Activated CD4-positive, alpha-beta T cell treated with anti-CD3 and anti-CD28 coated beads for 24 hours (primary cell): ENCODE measurements around the gene FRG2.
"Not testable (repeated sequence)": the region's sequence is repeated elsewhere in the genome, so short reads cannot be mapped to it uniquely, and the experiment has no call there.

Source experiments
- DNase-seq, 2 donors: peaks; one replicate each; pipeline ENCODE4 v3.0.0-alpha.2; 2020; ENCODE audit warnings: low read depth in 2 of 2

The FRG2 gene

DNA sequence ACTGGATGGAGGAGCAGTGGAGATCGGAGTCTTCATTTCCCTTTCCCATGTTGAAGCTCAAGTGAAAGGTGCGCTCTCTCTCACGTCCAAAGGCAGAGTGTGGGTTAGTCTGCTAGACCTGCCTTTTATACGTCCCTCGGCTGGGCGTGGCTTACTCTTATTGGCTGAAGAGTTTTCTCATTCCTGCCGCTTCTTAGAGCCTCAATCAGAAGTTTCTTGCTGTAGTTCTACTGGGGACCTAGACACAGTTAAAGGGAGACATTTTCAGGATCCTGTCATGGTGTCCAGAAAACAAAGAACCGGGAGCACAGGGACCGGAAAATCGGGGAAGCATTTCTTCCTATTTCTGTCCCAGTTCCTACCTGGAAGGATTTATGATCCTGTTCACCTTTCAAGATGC lies at the start of gene FRG2:
Gene FRG2 (minus strand): TSS at position 101 of the 400 bp plus-strand sequence. CDS start 52 bp downstream, at position 49.
- DNase-seq: not testable (repeated sequence)

- DNase-seq: not testable (repeated sequence)
Measured at GRCh38 chr4:190068351-190068750, 41.3 kb upstream of the FRG2 start.

DNA sequence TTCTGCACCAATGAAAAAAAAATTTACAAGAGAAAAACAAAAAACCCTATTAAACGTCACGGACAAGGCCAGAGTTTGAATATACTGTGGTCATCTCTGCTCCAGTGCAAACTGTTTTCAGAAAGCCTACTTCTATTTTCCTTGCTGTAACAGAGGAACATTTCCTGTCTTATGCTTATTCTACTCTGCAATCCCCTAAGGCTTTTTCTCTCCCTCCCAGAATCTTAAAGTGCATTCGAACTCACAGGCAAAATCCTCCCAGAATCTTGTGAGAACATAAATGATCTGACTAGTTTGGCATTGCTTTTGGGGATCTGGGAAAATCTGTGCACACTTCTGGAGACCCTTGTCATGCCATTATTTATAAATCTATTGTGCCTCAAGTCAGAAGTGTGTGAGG lies 37.7 kb upstream of the FRG2 start:
- DNase-seq: not testable (repeated sequence)

GRCh38 chr4:190064342-190064741 lies 37.3 kb upstream of the FRG2 start, which contains the start of gene DBET:
TSS of gene DBET (plus strand) at chr4:190064502.
- DNase-seq: not testable (repeated sequence)

DNA sequence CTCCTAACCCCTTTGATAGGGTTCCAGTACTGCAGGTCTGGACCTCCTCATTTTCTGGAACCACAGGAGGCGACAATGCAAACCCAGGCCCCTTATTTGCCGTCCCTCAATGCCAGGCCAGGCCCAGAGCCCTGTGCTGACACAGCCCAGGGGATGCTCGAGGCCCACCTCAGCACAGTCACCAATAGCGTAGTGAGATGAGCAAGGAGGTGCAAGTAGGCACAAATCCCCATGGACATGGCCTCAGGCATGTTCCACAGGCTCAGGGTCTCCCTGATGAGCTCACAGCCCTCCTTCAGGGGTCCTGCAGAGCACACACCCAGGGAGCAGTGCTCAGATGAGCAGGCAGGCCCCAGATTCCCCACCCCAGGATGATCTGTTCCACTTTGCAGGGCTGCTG lies 31.9 kb upstream of the FRG2 start:
- not testable (repeated sequence) for DNase-seq

DNA sequence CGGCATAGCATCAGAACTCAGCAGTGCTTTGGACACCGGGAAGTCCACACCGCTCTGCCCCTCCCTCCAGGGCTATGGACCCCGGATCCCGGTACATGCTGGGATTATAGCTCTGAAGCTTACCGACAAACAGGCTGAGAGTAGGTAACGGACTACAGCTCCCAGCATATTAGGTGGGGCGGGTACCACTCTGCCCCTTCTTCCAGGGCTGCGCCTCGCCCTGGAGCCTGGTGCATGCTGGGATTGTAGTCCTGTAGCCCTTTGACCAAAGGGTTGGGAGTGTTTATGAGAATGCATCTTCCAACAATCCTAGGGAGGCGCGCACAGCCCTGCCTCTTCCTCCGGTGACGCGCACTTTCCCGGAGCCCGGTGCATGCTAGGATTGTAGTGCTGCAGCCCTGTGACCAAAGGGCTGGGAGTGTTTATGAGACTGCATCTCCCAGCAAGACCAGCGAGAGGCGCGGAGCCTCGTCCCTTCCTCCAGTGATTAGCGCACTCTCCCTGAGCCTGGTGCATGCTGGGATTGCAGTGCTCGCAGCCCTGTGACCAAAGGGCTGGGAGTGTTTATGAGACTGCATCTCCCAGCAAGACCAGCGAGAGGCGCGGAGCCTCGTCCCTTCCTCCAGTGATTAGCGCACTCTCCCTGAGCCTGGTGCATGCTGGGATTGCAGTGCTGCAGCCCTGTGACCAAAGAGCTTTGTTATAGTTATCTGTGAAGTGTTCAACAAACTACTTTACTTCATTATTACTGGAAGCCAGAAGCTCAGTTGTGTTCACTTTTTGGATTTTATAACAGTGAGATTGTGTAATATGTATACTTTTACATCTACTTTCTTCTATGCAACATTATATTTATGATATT lies 22.6 kb upstream of the FRG2 start:
- not testable (repeated sequence) for DNase-seq

DNA sequence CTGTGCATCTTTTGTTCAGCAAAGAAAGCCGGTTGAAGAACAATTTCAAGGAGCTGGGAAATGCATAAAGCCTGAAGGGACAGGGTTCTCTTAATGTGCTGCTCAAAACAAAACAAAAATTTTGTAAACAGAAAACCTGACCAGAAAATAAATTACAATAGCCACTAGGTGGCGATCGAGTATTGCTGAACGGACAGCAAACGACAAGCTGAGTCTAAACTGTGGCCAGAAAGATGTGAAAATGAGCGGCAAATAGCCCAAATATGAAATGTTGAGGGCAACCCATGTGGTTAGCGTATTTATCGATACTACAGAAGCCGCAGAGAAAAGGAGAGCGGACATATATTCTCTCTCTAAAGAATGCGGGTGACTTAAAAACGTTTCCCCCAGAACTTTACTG lies 20.6 kb upstream of the FRG2 start:
- not testable (repeated sequence) for DNase-seq

DNA sequence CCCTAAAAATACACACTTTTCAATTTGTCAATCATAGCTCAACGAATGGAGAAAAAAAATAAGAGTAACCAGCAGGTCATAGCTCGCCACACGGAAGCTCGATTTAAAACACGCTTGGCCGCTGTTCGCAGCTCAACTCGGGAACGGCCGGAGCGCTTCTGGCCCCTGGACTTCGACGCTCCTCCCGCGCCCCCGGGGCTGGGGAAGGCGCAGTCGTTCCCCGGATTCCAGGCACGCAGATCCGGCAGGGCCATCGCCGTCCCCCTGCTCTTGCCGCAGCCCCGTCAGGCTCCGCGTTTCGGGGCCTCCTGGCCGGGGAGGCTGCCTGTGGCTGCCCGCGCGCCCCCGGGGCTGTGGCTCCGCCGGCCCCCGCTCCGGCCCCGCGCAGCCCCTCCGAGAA lies 13.8 kb upstream of the FRG2 start:
- DNase-seq: not testable (repeated sequence)

GRCh38 chr4:190037704-190038388 lies 10.8 kb upstream of the FRG2 start:
- DNase-seq: not testable (repeated sequence)

DNA sequence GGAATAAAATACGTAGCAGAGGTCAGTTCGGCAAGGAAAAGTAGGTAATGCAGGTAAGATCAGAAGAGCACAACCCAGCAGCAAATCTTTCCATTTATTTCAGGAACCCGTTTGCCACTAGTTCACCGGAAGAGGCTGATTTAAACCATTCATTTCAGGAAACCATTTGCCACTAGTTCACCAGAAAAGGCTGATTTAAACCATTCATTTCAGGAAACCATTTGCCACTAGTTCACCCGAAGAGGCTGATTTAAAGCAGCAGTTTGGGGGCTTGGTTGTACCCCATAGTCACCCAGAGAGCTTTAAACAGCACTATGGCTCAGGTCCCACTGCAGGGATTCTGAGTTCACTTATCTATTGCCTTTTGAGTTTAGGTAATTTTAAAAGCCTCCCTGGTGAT lies 4.2 kb upstream of the FRG2 start:
- DNase-seq: not testable (repeated sequence)

- not testable (repeated sequence) for DNase-seq
Measured at GRCh38 chr4:190022614-190023281, 4.3 kb downstream of the FRG2 start.

- not testable (repeated sequence) for DNase-seq
Measured at GRCh38 chr4:190021973-190022372, 5.1 kb downstream of the FRG2 start.

- no peak for DNase-seq
Measured at GRCh38 chr4:190020790-190021717, 6.0 kb downstream of the FRG2 start.

- DNase-seq: not testable (repeated sequence)
Measured at GRCh38 chr4:190019859-190020463, 7.1 kb downstream of the FRG2 start.

- no peak for DNase-seq
Measured at GRCh38 chr4:190019023-190019858, 7.8 kb downstream of the FRG2 start.

GRCh38 chr4:190018201-190018920 lies 8.7 kb downstream of the FRG2 start:
- no peak for DNase-seq

GRCh38 chr4:190017357-190018200 lies 9.5 kb downstream of the FRG2 start:
- DNase-seq: no peak
